ENCODE measurements around the gene ADAMTS15. TPM values are rescaled to one million over a fixed set of nuclear protein-coding genes. Genes with fewer than 3 reads are reported as not detected.

Gene ADAMTS15
- total RNA-seq, 1 donor from 2014 or later = 81.6 TPM

DNA sequence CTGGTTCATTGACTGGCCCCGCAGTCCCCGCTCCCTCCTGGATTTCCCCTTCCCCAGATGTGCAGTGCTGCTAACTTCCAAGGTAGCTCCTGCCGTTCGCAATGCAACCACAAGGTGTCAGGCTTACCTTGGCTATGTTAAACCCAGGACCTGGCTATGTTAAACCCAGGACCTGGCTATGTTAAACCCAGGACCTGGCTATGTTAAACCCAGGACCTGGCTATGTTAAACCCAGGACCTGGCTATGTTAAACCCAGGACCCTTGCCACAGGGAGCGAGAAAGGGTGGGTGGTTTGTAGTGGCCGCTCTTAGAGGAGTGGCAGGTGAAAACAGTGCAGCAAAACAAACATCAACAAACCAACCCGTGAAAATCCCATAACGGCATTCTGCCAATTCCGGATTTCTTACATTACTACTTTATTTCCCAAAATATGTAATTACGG, 17.1 kb upstream of the ADAMTS15 start:
- no peak for DNase-seq (ENCODE audit: extremely low spot score, unreplicated experiment)
- TF ChIP-seq, protein P1, sequence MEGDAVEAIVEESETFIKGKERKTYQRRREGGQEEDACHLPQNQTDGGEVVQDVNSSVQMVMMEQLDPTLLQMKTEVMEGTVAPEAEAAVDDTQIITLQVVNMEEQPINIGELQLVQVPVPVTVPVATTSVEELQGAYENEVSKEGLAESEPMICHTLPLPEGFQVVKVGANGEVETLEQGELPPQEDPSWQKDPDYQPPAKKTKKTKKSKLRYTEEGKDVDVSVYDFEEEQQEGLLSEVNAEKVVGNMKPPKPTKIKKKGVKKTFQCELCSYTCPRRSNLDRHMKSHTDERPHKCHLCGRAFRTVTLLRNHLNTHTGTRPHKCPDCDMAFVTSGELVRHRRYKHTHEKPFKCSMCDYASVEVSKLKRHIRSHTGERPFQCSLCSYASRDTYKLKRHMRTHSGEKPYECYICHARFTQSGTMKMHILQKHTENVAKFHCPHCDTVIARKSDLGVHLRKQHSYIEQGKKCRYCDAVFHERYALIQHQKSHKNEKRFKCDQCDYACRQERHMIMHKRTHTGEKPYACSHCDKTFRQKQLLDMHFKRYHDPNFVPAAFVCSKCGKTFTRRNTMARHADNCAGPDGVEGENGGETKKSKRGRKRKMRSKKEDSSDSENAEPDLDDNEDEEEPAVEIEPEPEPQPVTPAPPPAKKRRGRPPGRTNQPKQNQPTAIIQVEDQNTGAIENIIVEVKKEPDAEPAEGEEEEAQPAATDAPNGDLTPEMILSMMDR (IDR thresholded peaks at IDR 0.05) = peak; percentile 68
- peaks cover 5% of the 10 kb centered on the region for H3K36me3 Mint-ChIP-seq (ENCODE audit: unreplicated experiment)
- H3K9me3 Mint-ChIP-seq (ENCODE audit: unreplicated experiment) = no peaks in the 10 kb centered on the region
- H3K4me1 Mint-ChIP-seq (ENCODE audit: unreplicated experiment) = peaks cover 20% of the 10 kb centered on the region
- H3K27me3 Mint-ChIP-seq (ENCODE audit: unreplicated experiment) = peaks cover 36% of the 10 kb centered on the region
- H3K4me3 Mint-ChIP-seq (ENCODE audit: unreplicated experiment) = peak overlapping the region; percentile 22
- no peak overlapping the region for H3K27ac Mint-ChIP-seq (ENCODE audit: unreplicated experiment)

DNA sequence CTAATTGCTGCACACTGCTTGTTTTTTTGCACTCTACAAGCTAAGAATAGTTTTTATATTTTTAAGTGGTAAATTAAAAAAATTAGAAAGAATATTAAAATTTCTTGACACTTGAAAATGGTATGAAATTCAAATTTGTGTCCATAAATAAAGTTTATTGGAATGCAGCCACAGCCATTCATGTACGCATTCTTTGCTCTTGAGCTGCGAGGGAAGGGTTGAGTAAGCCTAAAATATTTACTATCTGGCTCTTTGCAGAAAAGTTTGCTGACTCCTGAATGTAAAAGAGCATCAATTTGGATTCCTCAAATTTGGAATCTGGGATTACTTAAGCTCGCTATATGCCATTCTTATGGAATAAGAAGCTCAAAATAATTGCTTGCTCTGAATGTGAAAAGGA, 16.6 kb upstream of the ADAMTS15 start:
- H3K9me3 Mint-ChIP-seq (ENCODE audit: unreplicated experiment) = no peaks in the 10 kb centered on the region
- TF ChIP-seq, protein P1 (IDR thresholded peaks at IDR 0.05) = no peak
- no peak overlapping the region for H3K27ac Mint-ChIP-seq (ENCODE audit: unreplicated experiment)
- no peak overlapping the region for H3K4me3 Mint-ChIP-seq (ENCODE audit: unreplicated experiment)
- H3K36me3 Mint-ChIP-seq (ENCODE audit: unreplicated experiment) = peaks cover 5% of the 10 kb centered on the region
- H3K4me1 Mint-ChIP-seq (ENCODE audit: unreplicated experiment) = peaks cover 23% of the 10 kb centered on the region
- DNase-seq (ENCODE audit: extremely low spot score, unreplicated experiment) = no peak
- peaks cover 31% of the 10 kb centered on the region for H3K27me3 Mint-ChIP-seq (ENCODE audit: unreplicated experiment)

DNA sequence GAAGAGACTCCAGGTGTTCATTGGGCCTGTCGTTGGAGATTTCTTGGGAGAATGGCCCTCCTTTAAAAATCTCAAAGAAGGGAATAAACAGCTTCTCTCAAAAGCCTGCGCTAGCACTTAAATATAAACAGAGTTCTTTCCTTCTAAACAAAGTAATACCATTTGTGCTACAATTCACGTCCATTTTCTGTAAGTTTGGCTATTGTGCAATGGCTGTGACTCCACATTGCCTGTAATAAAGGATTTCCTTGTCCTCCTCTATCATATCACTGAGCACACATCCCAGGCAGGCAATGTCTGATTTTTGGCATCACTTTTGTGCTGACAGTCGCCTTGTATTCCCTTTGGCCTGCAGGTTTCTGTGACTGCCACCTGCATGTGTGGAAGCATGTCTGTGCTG, 15.1 kb upstream of the ADAMTS15 start:
- Mint-ChIP-seq H3K36me3 (ENCODE audit: unreplicated experiment) (peaks cover 5% of the 10 kb centered on the region), H3K27ac (ENCODE audit: unreplicated experiment) (no peak overlapping the region), H3K27me3 (ENCODE audit: unreplicated experiment) (peaks cover 25% of the 10 kb centered on the region), H3K9me3 (ENCODE audit: unreplicated experiment) (no peaks in the 10 kb centered on the region), H3K4me1 (ENCODE audit: unreplicated experiment) (peaks cover 18% of the 10 kb centered on the region), H3K4me3 (ENCODE audit: unreplicated experiment) (no peak overlapping the region)
- no peak for DNase-seq (ENCODE audit: extremely low spot score, unreplicated experiment)
- TF ChIP-seq, protein P1 (IDR thresholded peaks at IDR 0.05) = no peak

DNA sequence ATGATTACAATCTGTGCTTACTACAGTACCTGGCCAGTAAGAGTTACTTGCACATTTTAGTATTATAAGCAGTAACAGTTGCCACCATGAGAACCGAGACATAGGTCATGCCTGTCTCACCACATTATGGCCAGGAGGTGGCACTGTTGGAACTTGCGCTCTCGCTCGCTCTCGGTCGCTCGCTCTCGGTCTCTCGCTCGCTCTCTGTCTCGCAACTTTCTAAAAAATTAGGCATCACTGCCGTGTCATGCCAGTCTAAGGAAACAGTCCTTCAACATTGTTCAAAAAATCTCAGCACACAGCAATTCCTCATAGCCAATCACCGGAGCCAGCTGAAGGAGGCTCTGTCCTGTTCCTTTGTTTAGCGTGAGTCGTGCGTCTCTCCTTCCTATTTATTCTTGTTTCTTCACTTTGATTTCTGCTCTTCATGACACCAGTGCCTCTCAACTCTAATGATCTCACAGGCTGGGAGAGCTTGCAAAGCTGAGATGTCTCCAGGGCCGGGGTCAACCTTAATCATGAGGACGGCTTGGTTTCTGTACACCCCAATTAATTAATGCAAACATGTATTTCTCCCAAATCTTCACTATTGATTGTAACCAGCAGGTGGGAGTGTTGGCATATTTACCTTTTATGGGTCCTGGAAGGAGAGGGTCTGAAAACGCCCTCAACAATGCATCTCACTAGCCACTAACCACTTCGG, 13.8 kb upstream of the ADAMTS15 start:
- peaks cover 9% of the 10 kb centered on the region for H3K4me1 Mint-ChIP-seq (ENCODE audit: unreplicated experiment)
- peaks cover 12% of the 10 kb centered on the region for H3K27me3 Mint-ChIP-seq (ENCODE audit: unreplicated experiment)
- H3K9me3 Mint-ChIP-seq (ENCODE audit: unreplicated experiment) = no peaks in the 10 kb centered on the region

DNA sequence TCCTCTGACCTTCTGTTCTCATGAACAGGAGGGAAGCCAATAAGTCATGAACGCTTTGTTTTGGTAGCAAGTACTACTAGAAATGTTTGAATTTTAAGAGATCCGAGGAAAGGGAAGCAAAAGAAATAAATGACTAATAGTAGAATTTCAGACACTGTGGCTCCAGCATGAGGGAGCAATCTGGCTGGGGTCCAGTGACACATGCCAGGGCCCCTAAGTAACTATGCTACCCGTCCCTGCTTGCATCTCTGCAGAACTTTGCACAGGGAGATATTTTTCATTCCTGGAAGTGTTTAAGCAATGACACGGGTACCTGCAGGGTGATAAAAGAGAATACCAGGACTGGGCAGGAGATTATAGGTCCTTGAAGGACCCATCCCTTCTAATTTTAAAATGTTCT, 12.8 kb upstream of the ADAMTS15 start:
- H3K27ac Mint-ChIP-seq (ENCODE audit: unreplicated experiment) = peak overlapping the region; percentile 79
- no peak overlapping the region for H3K4me3 Mint-ChIP-seq (ENCODE audit: unreplicated experiment)
- H3K4me1 Mint-ChIP-seq (ENCODE audit: unreplicated experiment) = peaks cover 9% of the 10 kb centered on the region
- H3K36me3 Mint-ChIP-seq (ENCODE audit: unreplicated experiment) = no peaks in the 10 kb centered on the region
- TF ChIP-seq, protein P1 (IDR thresholded peaks at IDR 0.05) = no peak
- DNase-seq (ENCODE audit: extremely low spot score, unreplicated experiment) = no peak
- peaks cover 2% of the 10 kb centered on the region for H3K27me3 Mint-ChIP-seq (ENCODE audit: unreplicated experiment)
- no peaks in the 10 kb centered on the region for H3K9me3 Mint-ChIP-seq (ENCODE audit: unreplicated experiment)

More for the DNA sequence above, 13.8 kb upstream of the ADAMTS15 start:
- H3K27ac Mint-ChIP-seq (ENCODE audit: unreplicated experiment) = no peak overlapping the region
- H3K36me3 Mint-ChIP-seq (ENCODE audit: unreplicated experiment) = no peaks in the 10 kb centered on the region
- TF ChIP-seq, protein P1 (IDR thresholded peaks at IDR 0.05) = peak; percentile 73
- no peak for DNase-seq (ENCODE audit: extremely low spot score, unreplicated experiment)
- no peak overlapping the region for H3K4me3 Mint-ChIP-seq (ENCODE audit: unreplicated experiment)

All from osteocyte (in vitro differentiated cells).